Skin of body (tissue), 2 donors: ENCODE data around the gene GADD45G. TPM values are rescaled to one million over a fixed set of nuclear protein-coding genes. Genes with fewer than 3 reads are reported as not detected.

Experiments used
- DNase-seq: peaks from one replicate; lab custom pipeline; 2025; lab: John Stamatoyannopoulos, UW
- total RNA-seq: library from RNA; depleted of rRNA; stranded (reverse); fragments of >200 nt; gene quantifications from one replicate; pipeline ENCODE4 v1.2.3, GENCODE V29; 2014

The GADD45G gene
- total RNA-seq, 1 donor from 2014 or later, result 8.3 TPM

DNA sequence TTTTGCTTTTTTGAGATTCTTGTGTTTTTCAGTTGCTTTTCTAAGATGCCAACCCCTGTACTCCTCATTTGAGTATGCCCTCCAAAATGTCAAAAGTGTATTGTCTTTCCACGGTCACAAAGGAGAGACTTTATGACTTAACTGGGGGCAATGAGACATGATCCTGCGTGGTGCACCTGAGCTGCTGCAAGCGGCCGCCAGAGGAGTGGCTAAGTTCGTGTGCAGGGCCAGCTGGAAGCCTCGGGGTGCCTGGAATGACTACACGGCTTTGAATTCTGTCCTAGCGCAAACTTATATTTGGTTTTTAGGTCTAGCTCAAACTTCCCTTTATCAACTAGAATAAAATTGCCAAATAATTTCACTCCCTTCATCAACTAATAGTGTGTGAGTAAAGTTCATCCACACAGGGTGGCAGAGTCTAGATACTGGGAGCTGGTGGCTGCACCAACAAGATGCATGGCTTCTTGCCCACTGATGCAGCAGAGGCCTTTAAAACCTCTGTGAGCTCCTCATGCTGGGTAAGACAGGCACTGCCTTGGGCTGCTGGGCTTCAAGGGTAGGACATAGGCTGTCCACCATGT, 4.7 kb downstream of the GADD45G start:
- no peak for DNase-seq

DNA sequence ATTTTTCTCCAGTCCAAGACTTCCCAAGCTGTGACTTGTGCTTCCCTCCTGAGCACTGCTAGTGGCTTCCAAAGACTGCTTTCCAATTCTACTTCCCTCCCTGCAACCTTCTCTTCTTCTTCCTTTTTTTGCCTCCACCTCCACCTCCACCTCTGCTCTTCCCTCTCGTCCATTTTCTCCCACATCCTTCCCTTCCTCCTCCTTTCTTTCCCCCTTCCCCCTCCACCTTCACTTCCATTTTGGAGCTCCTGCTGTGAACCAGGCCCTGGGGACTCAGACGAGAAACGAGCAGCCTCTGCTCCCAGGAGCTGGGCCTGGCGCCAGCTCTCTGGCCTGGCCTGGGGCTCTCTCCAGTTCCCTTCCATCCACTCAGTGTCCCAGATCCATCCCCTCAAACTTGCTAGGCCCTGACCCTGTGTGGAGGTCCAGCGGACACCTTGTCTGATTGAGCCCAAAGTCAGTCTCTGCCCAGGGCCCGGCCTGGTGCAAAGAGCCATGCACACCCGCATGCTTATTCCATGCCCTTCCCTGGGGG, 5.6 kb downstream of the GADD45G start:
- no peak for DNase-seq

DNA sequence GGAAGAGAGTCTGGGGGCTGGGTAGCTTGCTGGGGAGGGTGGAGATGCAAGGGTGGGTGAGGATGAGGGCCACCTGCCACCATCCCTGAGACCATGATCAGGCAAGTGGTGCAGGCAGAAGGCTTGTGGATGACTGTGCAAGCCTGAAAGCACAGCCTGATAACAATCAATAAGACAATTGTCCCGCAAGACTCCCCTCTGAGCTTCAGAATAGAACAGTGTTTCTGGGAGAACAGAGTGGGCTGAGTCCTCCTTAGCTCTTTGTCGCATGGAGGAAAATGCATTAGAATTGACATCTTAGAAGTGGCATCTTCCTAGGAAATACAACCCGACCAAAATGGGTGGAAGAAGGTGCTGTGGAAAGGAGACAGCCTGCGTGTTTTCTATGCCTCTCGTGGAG, 6.6 kb downstream of the GADD45G start:
- no peak for DNase-seq

DNA sequence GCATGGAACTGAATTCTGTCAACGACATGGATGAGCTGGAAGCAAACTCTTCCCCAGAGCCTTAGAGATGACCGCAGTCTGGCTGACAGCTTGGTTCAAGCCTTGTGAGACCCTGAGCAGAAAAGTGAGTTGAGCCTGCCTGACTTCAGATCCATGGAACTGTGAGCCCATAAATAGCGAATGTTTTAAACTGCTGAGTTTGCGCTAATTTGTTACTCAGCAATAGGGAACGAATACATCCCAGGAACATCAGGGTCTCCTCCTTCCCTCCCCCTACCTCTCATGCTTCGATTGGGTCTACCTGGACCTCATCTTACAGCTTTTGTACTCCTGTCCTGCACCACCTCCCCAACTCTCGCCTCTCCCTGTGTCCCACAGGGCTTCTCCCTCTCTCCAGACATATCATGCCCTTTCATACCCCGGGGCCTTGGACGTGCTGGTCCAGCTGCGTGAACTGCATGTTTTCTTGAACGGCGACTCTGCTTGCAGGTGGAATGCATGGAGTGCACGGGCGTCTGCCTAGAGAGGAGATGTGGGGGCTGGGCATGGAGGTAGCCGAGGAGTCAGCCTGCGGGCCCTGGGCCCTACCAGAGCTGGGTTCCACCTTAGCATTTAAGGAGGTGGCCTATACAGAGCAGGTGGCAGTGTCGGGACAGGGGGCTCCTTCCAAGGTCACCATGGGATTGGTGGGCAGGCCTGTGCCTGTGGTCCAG, 7.9 kb downstream of the GADD45G start:
- no peak for DNase-seq

DNA sequence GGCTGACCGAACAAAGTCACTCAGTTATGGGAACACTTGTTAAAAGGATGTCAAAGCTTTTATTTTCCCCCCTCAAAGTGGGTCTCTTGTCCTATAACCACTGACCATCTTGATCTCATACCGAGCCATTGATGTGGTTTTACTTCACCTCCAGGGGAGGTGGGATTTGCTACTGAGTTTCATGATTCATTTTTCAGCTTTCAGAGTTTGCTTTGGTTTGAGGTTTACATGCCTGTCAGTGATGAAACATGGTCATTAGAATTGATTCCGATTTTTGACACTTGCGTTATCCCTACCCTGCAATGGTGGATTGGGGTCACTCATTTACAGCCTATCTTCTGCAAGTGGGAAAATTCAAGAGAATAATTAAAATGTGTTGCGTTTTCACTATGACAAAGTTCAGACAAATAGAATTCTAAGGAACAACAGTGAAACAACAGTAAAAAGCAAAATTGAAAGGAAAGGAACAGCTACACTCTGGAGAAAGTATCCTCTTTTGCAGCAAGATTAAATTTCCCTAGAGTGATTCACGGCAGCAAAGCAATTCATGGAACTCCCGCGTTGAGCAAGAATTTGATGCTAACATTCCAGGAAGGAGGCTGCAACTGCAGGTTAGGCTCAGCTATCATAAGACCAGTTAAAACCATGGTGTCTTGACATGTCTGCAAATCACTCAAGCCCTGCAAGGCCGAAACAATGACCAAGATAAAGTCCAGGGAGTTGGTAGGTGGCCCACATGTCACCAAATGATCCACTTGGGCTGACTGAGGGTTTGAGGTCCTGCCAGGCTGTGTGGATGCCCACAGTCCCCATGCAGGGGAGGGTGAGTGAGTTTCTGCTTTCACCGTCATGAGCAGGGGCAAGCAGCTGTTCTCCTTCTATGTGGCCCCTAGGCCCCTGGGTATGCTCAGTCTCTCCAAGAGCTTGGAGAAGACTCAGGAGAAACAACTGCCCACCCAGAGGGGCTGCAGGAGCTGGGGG, 9.4 kb downstream of the GADD45G start:
- no peak for DNase-seq

DNA sequence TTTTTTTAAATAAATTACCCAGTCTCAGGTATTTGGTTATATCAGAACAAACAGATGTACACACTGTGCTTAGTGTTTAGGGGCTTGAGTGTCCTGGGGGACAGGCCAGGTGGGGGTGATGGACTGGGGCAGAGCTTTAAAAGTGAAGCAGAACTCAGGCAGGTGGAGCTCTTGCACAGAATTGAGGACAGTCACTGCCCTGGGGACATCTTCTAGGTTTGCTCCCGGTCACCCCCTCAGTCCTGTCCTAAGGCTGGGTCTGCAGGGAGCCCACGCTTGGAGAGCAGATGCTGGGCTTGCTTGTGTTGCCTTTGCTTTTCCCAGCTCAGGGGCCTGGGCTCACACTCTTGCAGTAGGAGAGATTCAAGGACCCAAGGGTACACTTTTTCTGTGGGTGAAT, 10.8 kb downstream of the GADD45G start:
- DNase-seq, result no peak

DNA sequence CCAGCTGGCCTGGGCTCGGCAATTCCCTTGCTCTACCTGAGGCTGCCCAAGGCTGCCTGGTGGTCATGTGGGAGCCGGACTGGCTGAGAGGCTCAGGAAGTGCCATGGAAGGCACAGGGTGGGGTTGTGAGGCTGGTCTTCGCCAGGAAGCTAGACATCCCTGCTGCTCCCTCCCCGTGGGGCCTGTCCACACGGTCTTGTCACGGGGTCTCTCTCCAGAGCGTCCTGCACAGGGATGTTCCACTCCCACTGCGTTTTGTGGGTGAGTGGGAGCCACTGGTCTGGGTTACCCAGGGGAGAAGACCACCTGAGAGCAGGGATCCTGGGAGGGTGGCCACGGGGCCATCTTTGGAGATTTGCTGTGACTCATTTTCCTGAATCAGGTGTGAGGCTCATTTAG, 11.6 kb downstream of the GADD45G start:
- no peak for DNase-seq

DNA sequence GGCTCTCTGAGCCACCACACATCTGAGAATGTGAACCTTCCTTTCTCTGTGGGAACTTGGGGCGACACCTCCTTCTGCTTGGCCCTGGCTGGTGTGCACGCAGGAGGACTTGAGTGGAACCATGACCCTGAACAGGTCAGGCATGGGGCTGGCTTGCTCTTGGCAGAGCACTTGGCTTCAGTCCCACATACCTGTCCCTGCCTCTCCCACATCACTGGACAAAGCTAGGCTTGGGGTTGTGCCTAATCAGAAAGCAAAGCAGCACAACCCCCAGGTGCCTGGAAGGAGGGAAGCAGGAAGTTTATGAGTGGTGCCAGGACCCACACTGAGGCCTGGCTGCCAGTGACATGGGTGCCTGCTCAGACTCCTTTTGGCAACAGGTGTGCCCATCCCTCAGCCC, 13.2 kb downstream of the GADD45G start:
- DNase-seq, result no peak

DNA sequence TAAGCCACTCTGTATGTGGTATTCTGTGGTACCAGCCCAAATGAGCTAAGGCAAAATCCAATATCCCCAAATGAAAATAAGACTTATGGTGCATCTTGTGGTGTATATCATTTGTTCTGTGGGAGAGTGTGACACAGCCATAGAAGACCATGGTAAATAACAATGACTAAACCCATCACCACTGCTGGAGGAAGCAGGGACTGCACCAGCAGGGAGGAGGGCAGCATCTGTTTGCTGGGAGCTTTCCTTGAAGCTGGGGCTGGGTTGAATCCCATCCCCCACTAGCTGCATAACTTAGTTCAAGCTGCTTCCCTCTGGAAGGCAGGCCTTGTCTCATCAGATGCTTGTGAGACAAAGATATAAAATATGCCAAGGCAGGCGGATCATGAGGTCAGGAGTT, 14.2 kb downstream of the GADD45G start:
- no peak for DNase-seq

DNA sequence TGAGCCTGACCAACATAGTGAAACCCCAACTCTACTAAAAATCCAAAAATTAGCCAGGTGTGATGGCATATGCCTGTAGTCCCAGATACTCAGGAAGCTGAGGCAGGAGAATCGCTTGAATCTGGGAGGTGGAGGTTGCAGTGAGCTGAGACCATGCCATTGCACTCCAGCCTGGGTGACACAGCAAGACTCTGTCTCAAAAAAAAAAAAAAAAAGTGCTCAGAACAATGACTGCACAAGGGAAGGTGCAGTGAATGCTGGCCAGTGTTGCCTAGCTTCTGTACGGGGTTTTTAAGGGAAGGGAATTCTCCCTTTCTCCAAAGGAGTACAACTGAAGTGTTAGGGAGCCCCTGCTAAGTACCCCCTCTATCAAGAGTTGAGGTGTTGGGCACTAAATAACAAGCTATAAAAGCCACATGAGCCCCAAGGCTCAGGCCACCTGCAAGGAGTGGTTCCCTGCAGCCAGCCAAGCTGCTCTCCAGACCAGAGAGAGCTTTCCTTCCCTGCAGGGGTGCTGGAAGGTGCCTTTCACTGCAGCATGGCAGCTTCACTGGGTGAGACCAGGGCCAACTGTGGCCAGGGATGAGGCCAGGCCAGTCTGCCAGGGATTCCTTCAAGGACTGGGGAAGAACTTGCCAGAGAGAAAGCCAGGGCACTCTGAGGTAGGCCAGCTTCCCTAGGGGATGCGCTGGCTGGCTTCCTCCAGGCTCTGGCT, 14.8 kb downstream of the GADD45G start:
- no peak for DNase-seq

DNA sequence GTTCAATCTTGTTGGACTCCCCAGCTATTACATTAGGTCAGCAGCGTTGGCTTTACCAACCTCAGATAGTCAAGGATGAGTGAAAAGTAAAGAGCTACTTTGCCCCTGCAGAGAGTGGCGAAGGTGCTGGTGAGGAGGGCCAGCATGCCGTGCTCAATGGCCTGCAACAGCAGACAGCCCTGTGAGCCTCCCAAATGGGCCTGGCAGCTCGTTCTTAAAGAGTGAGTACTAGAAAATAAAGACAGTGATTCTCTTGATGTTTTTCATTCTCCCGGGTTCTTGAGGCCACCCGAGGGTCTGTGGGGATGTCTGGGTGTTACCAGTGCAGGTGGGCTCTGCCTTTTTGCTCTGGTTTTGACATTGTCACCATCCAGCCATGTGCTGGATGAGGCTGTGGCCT, 16.2 kb downstream of the GADD45G start:
- DNase-seq, result no peak

DNA sequence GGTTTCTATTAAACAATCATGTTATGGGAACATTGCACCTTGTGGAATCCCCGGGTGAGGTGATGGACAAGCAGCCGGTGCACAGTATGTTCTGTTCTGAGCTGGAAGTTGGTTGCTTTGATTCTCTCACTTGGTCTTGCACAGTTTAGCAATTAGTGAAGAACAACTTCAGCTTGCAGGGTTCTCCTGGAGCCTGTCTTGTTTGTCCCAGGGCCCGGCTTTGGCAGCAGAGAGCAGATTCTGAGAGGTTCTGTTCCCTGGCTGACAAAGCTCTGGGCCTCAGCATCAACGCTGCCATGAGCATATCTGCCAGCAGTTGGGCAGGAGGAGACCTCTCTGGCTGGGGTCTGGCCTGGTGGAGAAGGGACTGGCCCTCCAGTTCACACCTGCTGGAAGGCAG, 16.9 kb downstream of the GADD45G start:
- no peak for DNase-seq

DNA sequence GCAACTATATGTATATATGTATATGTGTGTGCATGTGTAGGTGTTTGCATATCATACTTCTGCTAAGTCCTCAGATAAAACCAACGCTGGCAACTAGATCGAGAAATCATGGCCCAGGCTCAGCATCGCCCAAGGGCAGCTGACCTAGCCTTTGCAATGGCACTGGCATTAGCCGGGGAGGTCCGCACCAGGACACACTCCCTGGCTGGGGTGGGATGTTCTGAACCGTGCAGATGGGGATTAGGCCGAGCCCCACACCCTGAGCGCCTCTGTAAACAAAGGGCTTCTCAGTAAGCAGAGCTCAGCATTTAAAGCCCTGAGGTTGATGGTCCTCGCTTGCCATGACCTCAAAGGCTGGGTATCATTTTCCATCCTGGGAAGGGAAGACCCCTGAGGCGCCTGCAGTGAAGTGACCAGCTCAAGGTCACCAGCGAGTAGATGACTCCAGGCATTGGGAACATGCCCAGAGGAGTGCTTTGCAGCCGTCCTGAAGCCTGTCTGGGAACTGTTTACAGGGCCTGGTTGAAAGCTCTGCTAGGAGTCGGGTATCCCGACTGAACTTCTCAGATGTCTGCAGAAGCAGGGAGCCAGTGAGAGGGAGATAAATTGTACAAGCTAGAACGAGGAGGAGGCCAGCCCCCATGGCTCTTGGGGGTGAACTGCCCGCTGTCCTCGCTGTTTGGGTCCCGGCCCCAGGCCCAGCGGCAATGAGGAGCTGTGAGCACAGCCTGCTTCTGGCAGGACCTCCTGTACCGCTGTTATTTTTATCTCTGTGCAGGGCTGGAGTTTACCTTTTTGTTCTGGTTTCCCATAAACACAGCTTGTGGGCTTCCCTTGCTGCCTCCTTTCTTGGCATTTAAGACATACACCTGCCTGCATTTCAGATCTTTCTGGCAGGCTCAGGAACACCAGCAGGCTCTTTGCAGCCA, 18.4 kb downstream of the GADD45G start:
- DNase-seq, result no peak

DNA sequence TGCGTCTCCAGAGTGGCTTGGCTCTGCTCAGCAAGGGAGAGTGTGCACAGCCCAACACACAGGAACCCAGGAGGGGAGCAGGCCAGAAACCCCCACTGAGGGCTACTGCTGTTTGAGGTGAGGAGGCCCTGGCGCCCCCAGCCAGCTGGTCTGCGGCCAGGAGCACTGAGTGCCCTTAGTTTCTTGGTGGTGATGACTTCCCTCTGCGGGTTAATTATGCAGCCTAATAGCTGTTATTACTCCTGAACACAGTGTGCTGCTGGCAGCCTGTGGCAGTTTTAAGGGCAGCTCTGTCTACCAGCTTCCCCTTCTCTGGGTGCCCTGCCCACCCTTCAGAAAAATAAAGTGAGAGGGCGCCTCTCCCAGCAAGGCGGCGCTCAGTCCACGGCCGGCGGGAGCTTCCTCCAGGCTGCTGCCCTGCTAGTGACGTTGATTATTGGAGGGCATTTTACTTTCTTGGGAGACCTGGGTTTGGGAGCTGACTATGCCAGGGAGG, 19.2 kb downstream of the GADD45G start:
- DNase-seq, result no peak

DNA sequence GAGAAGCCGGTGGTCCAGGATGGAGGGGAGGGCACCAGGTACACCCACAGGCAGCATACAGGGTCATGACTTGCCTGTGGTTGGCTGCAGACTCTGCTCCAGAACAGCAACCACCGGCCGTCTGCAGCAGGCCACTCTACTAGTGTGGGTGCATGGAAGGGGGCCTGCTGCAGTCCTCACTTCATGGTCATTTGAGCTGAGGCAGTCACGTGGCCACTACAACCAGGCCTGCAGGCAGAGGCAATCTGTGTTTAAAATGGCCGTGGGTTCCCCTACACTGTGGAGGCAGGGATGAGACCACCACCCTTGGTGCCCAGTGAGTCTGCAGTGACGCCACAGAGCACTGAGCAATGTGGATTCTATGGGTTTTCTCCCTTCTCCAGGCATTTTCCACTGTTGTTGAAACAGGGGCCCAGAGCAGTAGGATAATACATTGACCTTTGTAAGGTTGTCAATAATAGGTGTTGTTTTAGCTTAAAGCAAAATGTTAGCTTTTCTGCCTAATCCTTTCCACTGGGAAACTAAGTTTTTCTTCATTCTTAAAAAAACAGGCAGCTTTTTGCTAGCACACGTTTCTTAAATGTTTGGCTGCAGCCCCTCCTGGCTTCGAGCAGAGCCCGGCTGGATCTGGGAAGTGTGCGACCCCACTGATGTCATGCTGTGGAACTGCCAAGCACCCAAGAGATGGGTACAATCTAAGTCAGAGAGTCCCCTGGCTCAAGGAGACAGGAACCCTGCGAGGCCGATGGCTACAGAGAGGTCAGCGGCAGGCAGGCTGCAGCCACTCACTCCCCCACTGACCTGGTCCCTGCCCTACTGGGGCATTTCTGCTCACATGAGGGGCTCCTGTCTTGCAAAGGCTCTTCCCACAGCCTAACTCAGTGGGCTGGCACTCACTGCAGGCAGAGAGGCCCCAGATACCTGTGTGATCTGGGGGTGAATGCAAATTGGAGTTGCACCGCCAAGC, 21.2 kb downstream of the GADD45G start:
- no peak for DNase-seq

DNA sequence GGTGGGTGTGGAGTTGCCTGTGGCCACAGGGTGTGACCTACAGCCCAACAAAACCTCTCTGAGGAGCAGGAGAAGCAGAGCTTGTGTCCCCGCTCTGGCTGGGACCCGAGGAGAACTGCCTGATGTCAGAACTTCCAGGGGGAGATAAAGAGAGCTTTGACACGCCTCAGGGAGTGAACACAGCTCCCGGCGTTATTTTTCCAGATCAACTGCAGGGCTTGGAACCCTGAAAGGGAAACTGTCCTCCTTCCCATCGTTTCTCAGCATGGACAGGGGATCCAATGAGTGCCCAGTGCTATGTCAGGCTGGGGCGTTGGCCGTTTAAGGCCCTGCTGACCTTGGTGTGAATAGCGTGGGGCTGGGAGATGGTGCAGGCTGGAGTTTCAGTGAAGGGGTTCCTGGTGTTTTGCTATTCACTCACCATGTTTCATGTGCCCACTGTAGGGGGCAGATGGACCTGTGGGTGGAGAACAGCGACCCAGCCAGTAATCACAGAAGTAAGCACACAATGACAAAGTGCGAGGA, 22.0 kb downstream of the GADD45G start:
- no peak for DNase-seq

DNA sequence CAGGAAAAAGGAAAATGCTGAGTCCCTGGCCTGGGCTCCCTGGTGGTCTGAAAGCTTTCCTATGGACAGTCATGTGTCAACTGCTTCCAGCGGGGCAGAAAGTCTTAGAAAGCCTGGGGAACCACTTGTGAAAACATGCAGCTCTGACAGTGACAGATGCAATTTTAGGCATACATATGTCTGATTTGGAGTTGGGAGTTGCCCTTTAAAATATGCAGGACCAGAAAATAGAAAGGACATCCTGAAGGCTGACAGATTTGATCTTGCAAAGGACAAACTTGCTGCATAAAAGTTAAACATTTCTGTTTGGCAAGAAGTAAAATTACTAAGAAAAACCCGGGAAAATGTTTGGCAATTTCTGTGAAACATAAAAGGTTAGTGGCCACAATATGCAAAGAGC, 23.8 kb downstream of the GADD45G start:
- no peak for DNase-seq

DNA sequence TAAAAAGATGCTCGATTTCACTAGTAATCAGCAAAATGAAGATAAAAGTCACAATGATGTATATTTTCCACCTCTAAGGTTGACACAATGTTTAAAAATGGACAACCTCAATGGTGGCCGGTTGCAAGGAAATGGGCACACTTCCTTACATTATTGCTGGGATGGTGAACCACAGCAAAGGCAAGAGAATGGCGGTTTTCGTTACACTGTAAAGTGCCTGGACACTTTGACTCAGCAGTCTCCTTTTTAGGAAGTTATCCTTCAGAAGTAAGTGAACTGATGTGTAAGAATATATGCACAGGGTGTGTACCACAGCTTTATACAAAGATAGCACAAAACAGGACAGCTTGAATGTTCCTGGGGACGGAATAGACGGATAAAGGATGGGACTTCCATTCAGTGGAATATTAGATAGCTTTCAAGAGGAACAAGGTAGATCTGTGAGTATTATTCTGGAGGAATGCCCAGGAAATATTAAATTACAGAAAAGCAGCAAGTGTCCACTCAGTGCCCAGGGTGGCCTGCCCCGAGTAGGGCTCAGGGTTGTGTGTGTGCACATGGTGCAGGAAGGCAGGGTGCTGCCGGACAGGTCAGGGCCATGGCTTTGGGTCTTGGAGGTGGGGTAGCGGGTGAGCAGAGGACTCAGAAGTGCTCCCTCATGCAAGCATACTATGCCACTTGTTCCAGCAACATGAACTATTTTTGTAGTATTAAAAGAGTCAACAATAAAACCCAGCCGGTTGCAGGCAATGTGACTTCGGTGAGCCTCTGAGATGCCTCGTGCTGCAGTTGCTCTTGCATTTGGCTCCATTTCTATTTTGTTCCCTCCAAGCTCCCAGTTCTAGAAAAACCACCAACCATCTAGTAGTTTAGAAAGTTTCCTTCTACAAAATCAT, 24.5 kb downstream of the GADD45G start:
- DNase-seq, result no peak
